ENCODE measurements around the gene CNPY3. TPM values are rescaled to one million over a fixed set of nuclear protein-coding genes. Genes with fewer than 3 reads are reported as not detected.
A peak's percentile ranks its signal among the peaks of the same experiment; 100 is the strongest.

Gene CNPY3
- total and polyA plus RNA-seq, 2 of the 13 experiments (the other 11 are each of a cell fraction or from before 2014, with no cell fraction given) = 42.3 to 60.2 TPM

- TF ChIP-seq UBTF (CRISPR knock-in tag; IDR thresholded peaks at IDR 0.05) = peak; percentile 97
- TF ChIP-seq TRIM24 (CRISPR knock-in tag; IDR thresholded peaks at IDR 0.05) = no peak
- TF ChIP-seq TRAFD1 (CRISPR knock-in tag; IDR thresholded peaks at IDR 0.05; ENCODE audit: borderline replicate concordance) = peak; percentile 61; the same call in 1 of the 2 replicates
- TF ChIP-seq ZNF235 (CRISPR knock-in tag; IDR thresholded peaks at IDR 0.05; ENCODE audit: borderline replicate concordance) = peak; percentile 78; the same call in 1 of the 2 replicates
- peak; percentile 94 for TF ChIP-seq ZBTB2 (CRISPR knock-in tag; IDR thresholded peaks at IDR 0.05; ENCODE audit: low read depth)
- TF ChIP-seq ZUFSP (CRISPR knock-in tag; IDR thresholded peaks at IDR 0.05; ENCODE audit: borderline replicate concordance) = no peak
- TF ChIP-seq DDIT3 (CRISPR knock-in tag; IDR thresholded peaks at IDR 0.05) = no peak
- TF ChIP-seq ATF6 (CRISPR knock-in tag; conservative IDR thresholded peaks at IDR 0.05) = no peak; the same call in 1 of the 2 replicates
- TF ChIP-seq REXO4 (CRISPR knock-in tag; IDR thresholded peaks at IDR 0.05; ENCODE audit: borderline replicate concordance) = peak; percentile 80; the same call in 1 of the 2 replicates
- peak; percentile 29; the same call in 1 of the 2 replicates for TF ChIP-seq ZFP1 (CRISPR knock-in tag; IDR thresholded peaks at IDR 0.05)
- TF ChIP-seq ZNF549 (CRISPR knock-in tag; IDR thresholded peaks at IDR 0.05) = no peak
- TF ChIP-seq FUBP1 (CRISPR knock-in tag; IDR thresholded peaks at IDR 0.05; ENCODE audit: borderline replicate concordance) = no peak
- 0 out of 2 replicates have a peak, but pooled peaks have one; percentile 87 for TF ChIP-seq PCBP1 (IDR thresholded peaks at IDR 0.05; ENCODE audit: borderline replicate concordance, low read depth, low read length)
Measured at GRCh38 chr6:42928986-42929820, at the start of gene CNPY3 (continued).
